Melanocyte of skin (primary cell): ENCODE measurements around the gene SCGB1A1. TPM values are rescaled to one million over a fixed set of nuclear protein-coding genes. Genes with fewer than 3 reads are reported as not detected.

ENCODE experiments used
- total RNA-seq, 2 donors: library from RNA; depleted of rRNA; stranded (reverse); fragments of >200 nt; gene quantifications; 2 replicates each; pipeline ENCODE4 v1.2.3, GENCODE V29; 2012

SCGB1A1 gene
- total RNA-seq, result not detected

GRCh38 chr11:62418733-62419132 lies at the start of gene SCGB1A1:
SCGB1A1 (plus strand) TSS chr11:62419033; CDS start chr11:62419096, 63 bp downstream.

Other genes with a start within 250 kb of the SCGB1A1 start
- gene SCGB1D1, start 228.8 kb upstream of the SCGB1A1 start, total RNA-seq, result not detected
- gene SCGB2A1, start 210.4 kb upstream of the SCGB1A1 start, total RNA-seq, result not detected
- gene SCGB1D2, start 176.8 kb upstream of the SCGB1A1 start, total RNA-seq, result not detected
- gene SCGB2A2, start 148.9 kb upstream of the SCGB1A1 start, total RNA-seq, result not detected
- not detected for gene SCGB1D4, start 120.0 kb upstream of the SCGB1A1 start, total RNA-seq
- 1 to 10 TPM; 2.1 to 4.3 TPM for gene ASRGL1, start 81.6 kb upstream of the SCGB1A1 start, total RNA-seq
- gene AHNAK, start 127.8 kb downstream of the SCGB1A1 start, total RNA-seq, result 100 to 1,000 TPM; 261 to 266 TPM
- 100 to 1,000 TPM; 357 to 708 TPM for gene EEF1G, start 154.9 kb downstream of the SCGB1A1 start, total RNA-seq
- gene TUT1, start 172.5 kb downstream of the SCGB1A1 start, total RNA-seq, result 1 to 10 TPM; 6.5 to 7.0 TPM
- gene MTA2, start 182.8 kb downstream of the SCGB1A1 start, total RNA-seq, result 100 to 1,000 TPM; 102 to 164 TPM
- 10 to 100 TPM; 15.3 to 19.3 TPM for gene EML3, start 193.7 kb downstream of the SCGB1A1 start, total RNA-seq
- 1 to 10 TPM in 1 of 2 donors, under 1 TPM in 1; 1.00 to 1.0 TPM for gene ROM1, start 194.2 kb downstream of the SCGB1A1 start, total RNA-seq
- 10 to 100 TPM; 50.3 to 51.3 TPM for gene B3GAT3, start 203.0 kb downstream of the SCGB1A1 start, total RNA-seq
- gene GANAB, start 227.6 kb downstream of the SCGB1A1 start, total RNA-seq, result 100 to 1,000 TPM; 140 to 155 TPM
- 10 to 100 TPM; 26.2 to 28.0 TPM for gene INTS5, start 234.3 kb downstream of the SCGB1A1 start, total RNA-seq
- gene C11orf98, start 246.2 kb downstream of the SCGB1A1 start, total RNA-seq, result 10 to 100 TPM; 26.5 to 36.0 TPM
- 1 to 10 TPM; 6.7 to 7.6 TPM for gene CSKMT, start 246.3 kb downstream of the SCGB1A1 start, total RNA-seq